Fibroblast of lung (primary cell): ENCODE results near the gene PELI3. TPM values are rescaled to one million over a fixed set of nuclear protein-coding genes. Genes with fewer than 3 reads are reported as not detected.

ENCODE experiments used
- DNase-seq, 2 donors: peaks; one replicate each; pipeline versions ENCODE4 v3.0.0 to v3.0.0-alpha.2; 2010; ENCODE audit warnings: low read depth in 2 of 2
- H2AFZ ChIP-seq: 2 replicates; pipeline ENCODE4 v1.5.1; 2012; ENCODE audit warnings: low read length, control low read depth, inconsistent platforms
- H3K27ac ChIP-seq: 2 replicates; pipeline ENCODE4 v1.5.1; 2011; ENCODE audit warnings: low read length, control low read depth; ENCODE audit not compliant: insufficient read depth
- H3K27me3 ChIP-seq: 2 replicates; pipeline ENCODE4 v1.5.1; 2011; ENCODE audit warnings: mild to moderate bottlenecking, low read length; ENCODE audit not compliant: control insufficient read depth, insufficient read depth
- H3K36me3 ChIP-seq: 2 replicates; pipeline ENCODE4 v1.5.1; 2011; ENCODE audit warnings: low read length; ENCODE audit not compliant: control insufficient read depth, insufficient read depth
- H3K4me1 ChIP-seq: 2 replicates; pipeline ENCODE4 v1.5.1; 2011; ENCODE audit warnings: low read length; ENCODE audit not compliant: control insufficient read depth, insufficient read depth; ENCODE audit errors: extremely low read depth
- H3K4me2 ChIP-seq: 2 replicates; pipeline ENCODE4 v1.5.1; 2011; ENCODE audit warnings: low read length, control low read depth; ENCODE audit not compliant: insufficient read depth; ENCODE audit errors: extremely low read depth
- H3K4me3 ChIP-seq, 4 experiments: fragments of 200-600 bp in 1 of 4; sonication (generic) in 1 of 4; replicated peaks in 1 of 4; 2 replicates each; pipeline ENCODE4 v1.5.1; 2011 to 2016; ENCODE audit warnings: low read length in 4 of 4, low read depth in 3 of 4, mild to moderate bottlenecking in 3 of 4, control low read depth in 2 of 4, inconsistent platforms in 1 of 4, mixed read lengths in 1 of 4; ENCODE audit not compliant: insufficient read depth in 1 of 4; ENCODE audit errors: control extremely low read depth in 1 of 4
- H3K79me2 ChIP-seq: 2 replicates; pipeline ENCODE4 v1.5.1; 2012; ENCODE audit warnings: mild to moderate bottlenecking, low read length, inconsistent platforms; ENCODE audit not compliant: control insufficient read depth, insufficient read depth
- H3K9ac ChIP-seq: 2 replicates; pipeline ENCODE4 v1.5.1; 2011; ENCODE audit warnings: mild to moderate bottlenecking, low read length, control low read depth; ENCODE audit not compliant: insufficient read depth
- H3K9me3 ChIP-seq: 2 replicates; pipeline ENCODE4 v1.5.1; 2012; ENCODE audit warnings: low read depth, low read length; ENCODE audit not compliant: control insufficient read depth, insufficient read depth
- H4K20me1 ChIP-seq: 2 replicates; pipeline ENCODE4 v1.5.1; 2011; ENCODE audit warnings: low read length; ENCODE audit not compliant: control insufficient read depth, insufficient read depth; ENCODE audit errors: extremely low read depth
- CTCF ChIP-seq, 2 donors: IDR thresholded peaks in 1 of 2; conservative IDR thresholded peaks in 1 of 2; 1 replicate in 1 of 2; 2 replicates in 1 of 2; pipeline ENCODE4 v1.5.1; 2011 to 2012; ENCODE audit warnings: low read length in 2 of 2, control low read depth in 1 of 2, inconsistent platforms in 1 of 2, low read depth in 1 of 2, mild to moderate bottlenecking in 1 of 2
- EZH2 ChIP-seq: IDR thresholded peaks from 2 replicates; pipeline ENCODE4 v1.5.1; 2012; ENCODE audit warnings: low read length, control low read depth, mild to moderate bottlenecking; ENCODE audit errors: missing control alignments
- polyA plus RNA-seq, 2 donors: library from polyadenylated mRNA; depleted of rRNA in 1 of 2; stranded (reverse) in 1 of 2; unstranded in 1 of 2; fragments of >200 nt; gene quantifications; 2 replicates each; pipeline ENCODE4 v1.2.1, GENCODE V29; 2011 to 2012; ENCODE audit warnings: missing spikeins in 1 of 2
- total RNA-seq: library from RNA; depleted of rRNA; stranded (reverse); fragments of >200 nt; gene quantifications from 2 replicates; pipeline ENCODE4 v1.2.1, GENCODE V29; 2014

Gene PELI3
- total and polyA plus RNA-seq, 2 donors (not counting 1 experiment from before 2014, with no cell fraction given), result 5.0 to 20.3 TPM

GRCh38 chr11:66510271-66510989 lies 43.7 kb downstream of the PELI3 start, which contains the start of gene BBS1:
BBS1 (plus strand) TSS chr11:66510635; CDS start chr11:66510660, 25 bp downstream.
- TF ChIP-seq EZH2, result no peak
- TF ChIP-seq CTCF (conservative IDR thresholded peaks at IDR 0.05 in 1 of 2, IDR thresholded peaks at IDR 0.05 in 1 of 2; ENCODE audit: low read depth in 1 of 2, low read length in 2 of 2), result no peak
- Histone ChIP-seq H3K9ac (peak within 1 kb of the TSS; percentile 65), H3K9me3 (no peaks in the 10 kb centered on the region)

GRCh38 chr11:66510990-66511339 lies 44.3 kb downstream of the PELI3 start:
- H3K9ac ChIP-seq, result peak overlapping the region; percentile 65
- peaks cover 2% of the 10 kb centered on the region for H3K36me3 ChIP-seq
- peak overlapping the region; percentile 82 for H2AFZ ChIP-seq
- no peaks in the 10 kb centered on the region for H4K20me1 ChIP-seq
- H3K27ac ChIP-seq, result peak overlapping the region; percentile 61
- peak overlapping the region; percentile 66 to 94 (median 82) for H3K4me3 ChIP-seq
- H3K9me3 ChIP-seq, result no peaks in the 10 kb centered on the region
- no peaks in the 10 kb centered on the region for H3K27me3 ChIP-seq
- peak overlapping the region; percentile 96 for H3K4me2 ChIP-seq
- no peak for DNase-seq
- TF ChIP-seq EZH2, result no peak
- TF ChIP-seq CTCF (conservative IDR thresholded peaks at IDR 0.05 in 1 of 2, IDR thresholded peaks at IDR 0.05 in 1 of 2; ENCODE audit: low read depth in 1 of 2, low read length in 2 of 2), result no peak
- no peaks in the 10 kb centered on the region for H3K4me1 ChIP-seq
- H3K79me2 ChIP-seq, result peaks cover 5% of the 10 kb centered on the region

More at GRCh38 chr11:66510271-66510989, 43.7 kb downstream of the PELI3 start, which contains the start of gene BBS1:
- DNase-seq, result peak; percentile 71 to 77
- Histone ChIP-seq H3K36me3 (peaks cover under 1% of the 10 kb centered on the region), H3K27ac (peak within 1 kb of the TSS; percentile 61), H3K4me3 (peak within 1 kb of the TSS; percentile 66 to 94 (median 82)), H3K79me2 (peaks cover 5% of the 10 kb centered on the region), H3K4me1 (no peaks in the 10 kb centered on the region), H4K20me1 (no peaks in the 10 kb centered on the region), H3K27me3 (no peaks in the 10 kb centered on the region), H2AFZ (peak within 1 kb of the TSS; percentile 82), H3K4me2 (peak within 1 kb of the TSS; percentile 96)

GRCh38 chr11:66523611-66524010 lies 56.9 kb downstream of the PELI3 start:
- Histone ChIP-seq H2AFZ (no peak overlapping the region), H4K20me1 (no peaks in the 10 kb centered on the region), H3K4me2 (no peak overlapping the region), H3K9me3 (no peaks in the 10 kb centered on the region), H3K27ac (no peak overlapping the region), H3K27me3 (no peaks in the 10 kb centered on the region), H3K4me3 (no peak overlapping the region), H3K79me2 (no peaks in the 10 kb centered on the region), H3K9ac (no peak overlapping the region), H3K4me1 (no peaks in the 10 kb centered on the region), H3K36me3 (peaks cover 2% of the 10 kb centered on the region)
- DNase-seq, result no peak
- TF ChIP-seq EZH2 (no peak), CTCF (conservative IDR thresholded peaks at IDR 0.05 in 1 of 2, IDR thresholded peaks at IDR 0.05 in 1 of 2; ENCODE audit: low read depth in 1 of 2, low read length in 2 of 2) (no peak)
